SK-N-SH treated with all-trans-retinoic acid at 6 μM for 48 hours (cell line): Measurements from ENCODE around the gene COL4A2.
A peak's percentile ranks its signal among the peaks of the same experiment; 100 is the strongest.

Experiments used
- ATAC-seq: fragments of 200-7000 bp; cut with Tn5 transposase; 3 replicates; pipeline ENCODE4 v1.9.1; 2020; ENCODE audit warnings: mild to moderate bottlenecking, moderate library complexity
- ARNTL ChIP-seq: fragments of 450-650 bp; formaldehyde crosslinking; IDR thresholded peaks from 2 replicates; pipeline ENCODE4 v1.5.0; 2020; ENCODE audit warnings: low read depth, mild to moderate bottlenecking, moderate library complexity, borderline replicate concordance
- BACH2 ChIP-seq: fragments of 250-450 bp; sonication (Bioruptor Pico); IDR thresholded peaks from 2 replicates; pipeline ENCODE4 v1.9.0; 2021; ENCODE audit warnings: mild to moderate bottlenecking, borderline replicate concordance
- CSDC2 ChIP-seq: fragments of 250-450 bp; sonication (Bioruptor Pico); IDR thresholded peaks from 2 replicates; pipeline ENCODE4 v1.5.0; 2020; ENCODE audit warnings: mild to moderate bottlenecking, moderate library complexity
- ESRRG ChIP-seq: fragments of 250-450 bp; sonication (Bioruptor Pico); IDR thresholded peaks from 2 replicates; pipeline ENCODE4 v1.6.1; 2021; ENCODE audit warnings: mild to moderate bottlenecking
- GLIS3 ChIP-seq: fragments of 250-450 bp; sonication (Bioruptor Pico); IDR thresholded peaks from 2 replicates; pipeline ENCODE4 v1.5.0; 2020; ENCODE audit warnings: mild to moderate bottlenecking, moderate library complexity
- ISL1 ChIP-seq: fragments of 250-450 bp; sonication (Bioruptor Pico); IDR thresholded peaks from 2 replicates; pipeline ENCODE4 v2.1.2; 2022; ENCODE audit warnings: mild to moderate bottlenecking, moderate library complexity
- OSR1 ChIP-seq: fragments of 250-450 bp; sonication (Bioruptor Pico); IDR thresholded peaks from 2 replicates; pipeline ENCODE4 v1.8.0; 2022; ENCODE audit warnings: moderate library complexity, mild to moderate bottlenecking, inconsistent platforms
- SNAI2 ChIP-seq: fragments of 250-450 bp; sonication (Bioruptor Pico); IDR thresholded peaks from 2 replicates; pipeline ENCODE4 v1.5.0; 2020; ENCODE audit warnings: mild to moderate bottlenecking, moderate library complexity
- TCF4 ChIP-seq: fragments of 250-450 bp; sonication (Bioruptor Pico); IDR thresholded peaks from 2 replicates; pipeline ENCODE4 v1.8.0; 2021; ENCODE audit warnings: mild to moderate bottlenecking, moderate library complexity, borderline replicate concordance
- TOX ChIP-seq: fragments of 250-450 bp; sonication (Bioruptor Pico); IDR thresholded peaks from 2 replicates; pipeline ENCODE4 v1.8.0; 2021; ENCODE audit warnings: mild to moderate bottlenecking, moderate library complexity, borderline replicate concordance
- ZC3H10 ChIP-seq: fragments of 250-450 bp; sonication (Bioruptor Pico); IDR thresholded peaks from 2 replicates; pipeline ENCODE4 v1.5.1; 2021; ENCODE audit warnings: mild to moderate bottlenecking, moderate library complexity
- ZFP3 ChIP-seq: fragments of 250-450 bp; sonication (Bioruptor Pico); IDR thresholded peaks from 2 replicates; pipeline ENCODE4 v1.5.0; 2020; ENCODE audit warnings: mild to moderate bottlenecking, moderate library complexity
- ZFP30 ChIP-seq: fragments of 450-650 bp; formaldehyde crosslinking; IDR thresholded peaks from 2 replicates; pipeline ENCODE4 v1.5.0; 2022; ENCODE audit warnings: mild to moderate bottlenecking, moderate library complexity
- ZNF565 ChIP-seq: fragments of 450-650 bp; formaldehyde crosslinking; conservative IDR thresholded peaks from 2 replicates; pipeline ENCODE4 v1.5.0; 2020; ENCODE audit warnings: low read depth, mild to moderate bottlenecking, moderate library complexity
- ZNF70 ChIP-seq: fragments of 450-650 bp; formaldehyde crosslinking; IDR thresholded peaks from 2 replicates; pipeline ENCODE4 v1.5.0; 2020; ENCODE audit warnings: mild to moderate bottlenecking, moderate library complexity
- ZNF8 ChIP-seq: fragments of 450-650 bp; formaldehyde crosslinking; IDR thresholded peaks from 2 replicates; pipeline ENCODE4 v1.5.0; 2020; ENCODE audit warnings: mild to moderate bottlenecking, moderate library complexity
- TF ChIP-seq, protein P1 (sequence below): fragments of 250-450 bp; sonication (Bioruptor Pico); IDR thresholded peaks from 2 replicates; pipeline ENCODE4 v1.5.1; 2020; ENCODE audit warnings: low read depth, mild to moderate bottlenecking, moderate library complexity
- TF ChIP-seq, protein P2 (sequence below): fragments of 250-450 bp; sonication (Bioruptor Pico); IDR thresholded peaks from 2 replicates; pipeline ENCODE4 v1.5.1; 2021; ENCODE audit warnings: mild to moderate bottlenecking, moderate library complexity
- TF ChIP-seq, protein P3 (sequence below): fragments of 250-450 bp; sonication (Bioruptor Pico); IDR thresholded peaks from 2 replicates; pipeline ENCODE4 v1.5.0; 2020; ENCODE audit warnings: mild to moderate bottlenecking, moderate library complexity
- TF ChIP-seq, protein P4 (sequence below): fragments of 250-450 bp; sonication (Bioruptor Pico); IDR thresholded peaks from 2 replicates; pipeline ENCODE4 v1.8.0; 2020; ENCODE audit warnings: mild to moderate bottlenecking, moderate library complexity, borderline replicate concordance

The COL4A2 gene

DNA sequence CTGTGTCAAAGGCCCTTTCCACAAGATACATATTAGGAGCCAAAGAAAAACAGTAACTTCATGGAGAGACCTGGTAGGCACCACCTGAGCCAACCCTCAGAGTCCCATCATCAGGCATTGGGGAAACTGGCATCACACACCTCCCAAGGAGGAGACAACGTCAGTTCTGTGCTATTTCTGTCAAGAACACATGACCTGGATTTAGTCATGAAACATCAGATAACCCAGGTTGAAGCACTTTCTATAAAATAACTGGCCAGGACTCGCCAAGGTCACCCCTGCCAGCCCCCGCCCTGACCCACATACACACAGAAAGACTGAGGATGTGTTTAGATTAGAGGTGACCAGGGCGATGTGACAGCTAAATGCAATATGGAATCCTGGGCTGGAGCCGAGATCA is 35.8 kb upstream of the COL4A2 start (continued):
- TF ChIP-seq, protein P1, sequence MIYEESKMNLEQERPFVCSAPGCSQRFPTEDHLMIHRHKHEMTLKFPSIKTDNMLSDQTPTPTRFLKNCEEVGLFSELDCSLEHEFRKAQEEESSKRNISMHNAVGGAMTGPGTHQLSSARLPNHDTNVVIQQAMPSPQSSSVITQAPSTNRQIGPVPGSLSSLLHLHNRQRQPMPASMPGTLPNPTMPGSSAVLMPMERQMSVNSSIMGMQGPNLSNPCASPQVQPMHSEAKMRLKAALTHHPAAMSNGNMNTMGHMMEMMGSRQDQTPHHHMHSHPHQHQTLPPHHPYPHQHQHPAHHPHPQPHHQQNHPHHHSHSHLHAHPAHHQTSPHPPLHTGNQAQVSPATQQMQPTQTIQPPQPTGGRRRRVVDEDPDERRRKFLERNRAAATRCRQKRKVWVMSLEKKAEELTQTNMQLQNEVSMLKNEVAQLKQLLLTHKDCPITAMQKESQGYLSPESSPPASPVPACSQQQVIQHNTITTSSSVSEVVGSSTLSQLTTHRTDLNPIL (CRISPR knock-in tag): no peak
- no peak for TF ChIP-seq SNAI2 (CRISPR knock-in tag)

DNA sequence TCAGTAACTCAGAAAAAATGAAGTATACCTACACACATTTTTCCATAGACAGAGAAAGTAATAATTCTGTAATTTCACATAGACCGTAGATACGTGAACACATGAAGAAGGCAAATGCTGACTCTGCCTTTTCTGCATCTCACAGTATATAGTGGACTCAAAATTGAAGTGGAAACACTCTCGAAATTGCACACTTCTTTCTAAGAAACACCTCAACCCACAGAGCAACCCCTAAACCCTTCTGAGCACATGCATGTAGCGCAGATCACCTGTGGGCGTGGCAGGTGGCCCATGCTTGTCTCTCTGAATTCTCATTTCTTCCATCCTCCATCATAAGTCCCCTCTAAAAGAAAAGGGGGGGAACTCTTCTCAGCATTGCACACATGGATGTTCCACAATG is 34.9 kb upstream of the COL4A2 start:
- TF ChIP-seq CSDC2 (CRISPR knock-in tag) (no peak), OSR1 (no peak)
- ATAC-seq: no peak

DNA sequence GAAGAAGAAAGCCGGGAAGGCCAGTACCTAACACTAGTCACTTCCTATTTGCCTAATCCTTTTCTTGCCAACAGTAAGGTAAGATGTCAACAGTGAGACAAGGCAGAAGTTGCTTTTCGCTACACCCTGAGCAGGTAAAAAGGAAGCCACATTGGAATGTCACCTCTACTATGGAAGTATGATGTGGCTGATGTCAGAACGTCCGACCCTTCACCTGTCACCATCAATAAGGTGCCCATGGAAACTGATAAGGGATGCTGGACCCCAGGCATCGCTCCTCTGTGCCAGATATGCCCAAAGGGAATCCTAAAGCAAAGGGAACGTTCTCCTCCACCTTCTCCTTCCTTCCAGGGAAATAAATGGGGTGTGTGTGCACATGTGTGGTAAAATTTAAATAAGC is 34.4 kb upstream of the COL4A2 start:
- ATAC-seq: no peak
- TF ChIP-seq, protein P1 (CRISPR knock-in tag): no peak
- TF ChIP-seq TCF4 (CRISPR knock-in tag) (no peak), ISL1 (no peak), CSDC2 (CRISPR knock-in tag) (no peak), ZC3H10 (CRISPR knock-in tag) (no peak), ZFP3 (CRISPR knock-in tag) (no peak), ZNF565 (no peak), ZFP30 (CRISPR knock-in tag) (no peak), ZNF70 (CRISPR knock-in tag) (no peak), BACH2 (CRISPR knock-in tag) (no peak), ESRRG (CRISPR knock-in tag) (no peak)
- TF ChIP-seq, protein P2, sequence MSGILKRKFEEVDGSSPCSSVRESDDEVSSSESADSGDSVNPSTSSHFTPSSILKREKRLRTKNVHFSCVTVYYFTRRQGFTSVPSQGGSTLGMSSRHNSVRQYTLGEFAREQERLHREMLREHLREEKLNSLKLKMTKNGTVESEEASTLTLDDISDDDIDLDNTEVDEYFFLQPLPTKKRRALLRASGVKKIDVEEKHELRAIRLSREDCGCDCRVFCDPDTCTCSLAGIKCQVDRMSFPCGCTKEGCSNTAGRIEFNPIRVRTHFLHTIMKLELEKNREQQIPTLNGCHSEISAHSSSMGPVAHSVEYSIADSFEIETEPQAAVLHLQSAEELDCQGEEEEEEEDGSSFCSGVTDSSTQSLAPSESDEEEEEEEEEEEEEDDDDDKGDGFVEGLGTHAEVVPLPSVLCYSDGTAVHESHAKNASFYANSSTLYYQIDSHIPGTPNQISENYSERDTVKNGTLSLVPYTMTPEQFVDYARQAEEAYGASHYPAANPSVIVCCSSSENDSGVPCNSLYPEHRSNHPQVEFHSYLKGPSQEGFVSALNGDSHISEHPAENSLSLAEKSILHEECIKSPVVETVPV: no peak
- TF ChIP-seq, protein P3, sequence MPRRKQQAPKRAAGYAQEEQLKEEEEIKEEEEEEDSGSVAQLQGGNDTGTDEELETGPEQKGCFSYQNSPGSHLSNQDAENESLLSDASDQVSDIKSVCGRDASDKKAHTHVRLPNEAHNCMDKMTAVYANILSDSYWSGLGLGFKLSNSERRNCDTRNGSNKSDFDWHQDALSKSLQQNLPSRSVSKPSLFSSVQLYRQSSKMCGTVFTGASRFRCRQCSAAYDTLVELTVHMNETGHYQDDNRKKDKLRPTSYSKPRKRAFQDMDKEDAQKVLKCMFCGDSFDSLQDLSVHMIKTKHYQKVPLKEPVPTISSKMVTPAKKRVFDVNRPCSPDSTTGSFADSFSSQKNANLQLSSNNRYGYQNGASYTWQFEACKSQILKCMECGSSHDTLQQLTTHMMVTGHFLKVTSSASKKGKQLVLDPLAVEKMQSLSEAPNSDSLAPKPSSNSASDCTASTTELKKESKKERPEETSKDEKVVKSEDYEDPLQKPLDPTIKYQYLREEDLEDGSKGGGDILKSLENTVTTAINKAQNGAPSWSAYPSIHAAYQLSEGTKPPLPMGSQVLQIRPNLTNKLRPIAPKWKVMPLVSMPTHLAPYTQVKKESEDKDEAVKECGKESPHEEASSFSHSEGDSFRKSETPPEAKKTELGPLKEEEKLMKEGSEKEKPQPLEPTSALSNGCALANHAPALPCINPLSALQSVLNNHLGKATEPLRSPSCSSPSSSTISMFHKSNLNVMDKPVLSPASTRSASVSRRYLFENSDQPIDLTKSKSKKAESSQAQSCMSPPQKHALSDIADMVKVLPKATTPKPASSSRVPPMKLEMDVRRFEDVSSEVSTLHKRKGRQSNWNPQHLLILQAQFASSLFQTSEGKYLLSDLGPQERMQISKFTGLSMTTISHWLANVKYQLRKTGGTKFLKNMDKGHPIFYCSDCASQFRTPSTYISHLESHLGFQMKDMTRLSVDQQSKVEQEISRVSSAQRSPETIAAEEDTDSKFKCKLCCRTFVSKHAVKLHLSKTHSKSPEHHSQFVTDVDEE: no peak

DNA sequence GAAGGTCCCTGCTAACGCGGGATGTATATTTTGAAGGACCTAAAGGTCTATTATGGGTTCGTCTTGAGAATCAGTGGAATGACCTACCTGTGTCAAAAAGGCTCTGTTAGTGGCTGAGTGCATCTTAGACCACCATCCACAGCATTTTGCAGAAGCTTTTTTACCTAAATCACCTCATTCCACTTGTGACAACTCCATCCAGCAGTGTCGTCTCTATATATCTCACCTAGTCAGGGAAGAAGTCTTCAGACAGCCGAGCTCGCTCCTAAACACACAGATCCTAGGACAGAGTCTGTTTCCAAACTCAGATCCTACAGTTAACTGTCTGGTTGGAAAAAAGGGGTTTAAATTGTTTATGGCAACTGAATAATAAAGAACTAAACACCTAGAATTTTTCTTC is 33.8 kb upstream of the COL4A2 start:
- ATAC-seq: no peak
- TF ChIP-seq CSDC2 (CRISPR knock-in tag): no peak
- no peak for TF ChIP-seq TOX (CRISPR knock-in tag)
- no peak for TF ChIP-seq ZNF70 (CRISPR knock-in tag)
- TF ChIP-seq, protein P1 (CRISPR knock-in tag): no peak
- TF ChIP-seq ESRRG (CRISPR knock-in tag): no peak
- no peak for TF ChIP-seq ISL1
- no peak for TF ChIP-seq ARNTL (CRISPR knock-in tag)
- no peak for TF ChIP-seq ZC3H10 (CRISPR knock-in tag)
- TF ChIP-seq ZNF8 (CRISPR knock-in tag): no peak

DNA sequence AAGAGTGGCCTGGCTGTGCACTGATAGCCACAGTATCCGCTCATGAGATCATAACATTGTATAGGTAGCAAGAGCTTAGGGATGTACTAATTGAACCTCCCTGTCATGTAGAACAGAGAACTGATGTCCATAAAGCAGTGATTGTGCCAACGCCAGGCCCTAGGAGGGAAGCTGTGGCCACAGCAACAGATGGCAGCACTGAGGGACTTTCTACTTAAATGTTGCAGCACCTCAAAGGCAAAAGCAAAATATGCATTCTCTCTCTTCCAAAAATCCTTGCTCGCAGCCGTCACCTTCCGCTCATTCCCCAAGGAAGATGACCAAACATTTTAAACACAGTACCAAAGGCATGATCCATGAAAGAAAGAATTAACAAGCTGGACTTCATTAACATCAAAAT is 32.4 kb upstream of the COL4A2 start:
- ATAC-seq: peak; percentile 42; the same call in 1 of the 3 replicates

More for the DNA sequence above, 32.4 kb upstream of the COL4A2 start:
- no peak for TF ChIP-seq OSR1
- no peak for TF ChIP-seq BACH2 (CRISPR knock-in tag)
- TF ChIP-seq ZC3H10 (CRISPR knock-in tag): no peak
- no peak for TF ChIP-seq ZFP3 (CRISPR knock-in tag)
- TF ChIP-seq GLIS3 (CRISPR knock-in tag): no peak
- no peak for TF ChIP-seq ZNF70 (CRISPR knock-in tag)
- TF ChIP-seq, protein P1 (CRISPR knock-in tag): no peak
- TF ChIP-seq, protein P4, sequence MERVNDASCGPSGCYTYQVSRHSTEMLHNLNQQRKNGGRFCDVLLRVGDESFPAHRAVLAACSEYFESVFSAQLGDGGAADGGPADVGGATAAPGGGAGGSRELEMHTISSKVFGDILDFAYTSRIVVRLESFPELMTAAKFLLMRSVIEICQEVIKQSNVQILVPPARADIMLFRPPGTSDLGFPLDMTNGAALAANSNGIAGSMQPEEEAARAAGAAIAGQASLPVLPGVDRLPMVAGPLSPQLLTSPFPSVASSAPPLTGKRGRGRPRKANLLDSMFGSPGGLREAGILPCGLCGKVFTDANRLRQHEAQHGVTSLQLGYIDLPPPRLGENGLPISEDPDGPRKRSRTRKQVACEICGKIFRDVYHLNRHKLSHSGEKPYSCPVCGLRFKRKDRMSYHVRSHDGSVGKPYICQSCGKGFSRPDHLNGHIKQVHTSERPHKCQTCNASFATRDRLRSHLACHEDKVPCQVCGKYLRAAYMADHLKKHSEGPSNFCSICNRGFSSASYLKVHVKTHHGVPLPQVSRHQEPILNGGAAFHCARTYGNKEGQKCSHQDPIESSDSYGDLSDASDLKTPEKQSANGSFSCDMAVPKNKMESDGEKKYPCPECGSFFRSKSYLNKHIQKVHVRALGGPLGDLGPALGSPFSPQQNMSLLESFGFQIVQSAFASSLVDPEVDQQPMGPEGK (CRISPR knock-in tag): no peak
